Measurements from ENCODE around the gene UBIAD1.

UBIAD1 gene

DNA sequence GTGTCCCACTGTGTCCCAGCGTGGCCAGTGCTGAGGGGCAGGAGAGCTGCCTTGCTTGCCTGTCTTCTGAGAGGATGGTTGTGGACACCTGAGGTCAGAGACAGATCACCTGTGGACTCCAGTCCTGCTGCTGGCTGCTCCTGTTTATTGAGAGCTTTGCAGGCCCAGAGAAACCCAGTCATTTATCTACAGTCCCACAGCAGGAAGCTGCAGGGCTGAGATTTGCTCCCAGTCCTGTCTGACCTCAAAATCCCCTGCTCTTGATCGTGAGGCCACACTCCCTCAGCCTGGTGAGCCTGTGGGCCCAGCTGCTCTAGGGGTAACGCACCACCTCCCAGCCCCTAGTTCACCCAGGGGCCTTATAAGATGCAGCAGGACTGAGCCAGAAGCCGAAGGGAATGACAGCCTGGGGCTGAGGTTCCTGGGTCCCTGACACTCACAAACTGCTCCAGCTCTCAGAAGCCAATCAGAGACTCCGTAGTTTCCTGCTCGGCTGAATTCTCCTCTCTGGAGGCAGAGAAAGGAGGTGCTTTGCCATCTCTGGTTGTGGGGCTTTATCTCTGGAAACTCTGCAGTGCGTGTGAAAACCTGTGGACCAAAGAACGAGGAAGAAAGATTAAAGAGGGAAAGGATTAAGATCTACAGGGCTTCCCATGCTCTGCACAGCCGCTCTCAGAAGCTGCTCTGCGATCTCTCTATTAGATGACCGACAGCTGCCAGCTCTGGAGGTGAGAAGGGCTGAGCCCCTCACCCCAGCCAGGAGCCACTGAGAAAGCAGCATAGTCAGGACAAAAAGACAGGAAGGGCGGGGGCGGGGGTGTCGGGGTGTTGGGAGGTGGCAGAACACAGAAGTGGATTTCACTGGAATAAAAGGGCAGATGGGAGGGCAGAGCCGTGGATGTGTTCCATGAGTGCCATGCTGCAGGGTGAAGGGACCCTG lies 39.1 kb downstream of the UBIAD1 start:
- no peak for DNase-seq

- no peak for DNase-seq
Measured at GRCh38 chr1:11314959-11315358, 42.0 kb downstream of the UBIAD1 start.

DNA sequence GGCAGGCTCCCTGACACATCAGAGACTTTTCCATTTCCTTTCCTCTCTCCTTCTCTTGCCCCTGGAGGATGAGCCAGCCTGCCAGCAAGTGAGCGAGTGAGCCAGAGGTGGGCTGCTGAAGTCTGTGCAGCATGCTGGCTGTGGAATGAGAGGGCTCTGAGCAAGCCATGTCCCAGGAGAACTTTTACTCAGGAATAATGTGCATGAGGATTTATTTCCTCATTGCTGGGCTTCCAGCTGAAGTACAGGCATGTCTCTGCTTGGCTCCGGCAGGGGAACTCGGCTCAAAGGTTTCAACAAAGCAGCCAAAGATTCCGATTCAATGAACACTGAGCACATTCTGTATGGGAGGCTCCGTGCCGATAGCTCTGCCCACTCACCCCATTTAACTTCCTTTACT lies 43.7 kb downstream of the UBIAD1 start:
- no peak for DNase-seq

GRCh38 chr1:11318982-11319381 lies 46.0 kb downstream of the UBIAD1 start:
- DNase-seq, result no peak

GRCh38 chr1:11320153-11320936 lies 47.3 kb downstream of the UBIAD1 start:
- peak; percentile 11 to 55 (median 38) for DNase-seq

GRCh38 chr1:11321656-11322491 lies 48.9 kb downstream of the UBIAD1 start:
- no peak for DNase-seq

GRCh38 chr1:11324567-11325165 lies 51.7 kb downstream of the UBIAD1 start:
- no peak for DNase-seq

DNA sequence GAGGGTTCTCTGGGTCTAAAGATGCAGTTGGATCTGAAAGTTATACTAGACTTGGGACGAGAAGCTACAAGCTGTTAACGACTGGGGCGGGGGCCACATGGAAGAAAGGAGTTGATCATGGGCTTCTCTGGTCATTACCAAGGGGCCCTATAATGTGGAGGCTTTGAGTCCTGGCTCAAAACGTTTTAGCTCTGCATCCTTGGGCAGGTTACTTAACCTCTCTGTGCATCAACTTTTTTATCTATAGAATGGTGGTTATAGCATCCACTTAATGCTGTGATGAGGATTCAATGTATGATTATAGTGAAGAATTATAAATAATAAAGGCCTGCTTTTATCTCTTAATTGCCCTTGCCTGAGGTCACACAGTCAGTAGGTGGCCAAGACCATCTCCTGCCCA lies 53.1 kb downstream of the UBIAD1 start:
- no peak for DNase-seq

- DNase-seq, result no peak
Measured at GRCh38 chr1:11328444-11328843, 55.4 kb downstream of the UBIAD1 start.

DNA sequence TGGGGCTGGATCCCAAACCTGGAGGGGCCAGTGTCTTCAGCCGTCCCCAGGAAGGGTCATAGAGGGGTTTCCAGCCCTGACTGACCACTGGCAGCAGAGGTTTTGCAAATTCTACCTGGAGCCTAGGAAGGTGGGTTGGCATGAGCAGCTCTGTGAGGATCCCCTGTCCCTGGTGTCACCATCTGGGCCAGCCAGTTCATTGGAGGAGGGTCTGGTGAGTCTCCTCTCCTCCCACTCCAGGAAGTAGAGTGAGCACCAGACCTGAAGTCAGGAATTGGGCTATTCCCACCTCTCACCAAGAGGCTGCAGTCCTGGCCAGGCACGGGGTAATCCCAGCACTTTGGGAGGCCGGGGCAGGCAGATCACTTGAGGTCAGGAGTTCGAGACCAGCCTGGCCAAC lies 57.4 kb downstream of the UBIAD1 start:
- no peak for DNase-seq

- no peak for DNase-seq
Measured at GRCh38 chr1:11331036-11331944, 58.3 kb downstream of the UBIAD1 start.

GRCh38 chr1:11331945-11332546 lies 59.0 kb downstream of the UBIAD1 start:
- DNase-seq, result no peak

DNA sequence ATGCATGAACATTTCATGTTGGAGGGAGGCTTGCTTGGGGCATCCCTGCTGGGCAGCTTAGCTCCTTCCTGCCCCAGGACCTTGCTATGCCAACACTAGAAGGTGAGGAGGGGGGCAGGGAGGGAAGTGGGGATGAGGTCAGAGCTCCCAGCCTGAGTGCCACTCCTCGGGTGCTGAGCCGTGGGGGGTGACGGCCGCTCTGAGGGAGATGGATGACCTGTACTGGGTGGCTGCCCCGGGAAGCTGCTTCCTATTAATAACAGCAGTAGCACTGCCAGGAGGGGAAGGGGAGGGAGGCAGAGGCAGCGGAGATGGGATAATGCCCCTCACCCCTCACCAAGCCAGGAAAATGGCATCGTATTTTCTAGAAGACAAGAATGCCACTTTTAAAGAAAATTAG lies 60.6 kb downstream of the UBIAD1 start:
- no peak for DNase-seq

DNA sequence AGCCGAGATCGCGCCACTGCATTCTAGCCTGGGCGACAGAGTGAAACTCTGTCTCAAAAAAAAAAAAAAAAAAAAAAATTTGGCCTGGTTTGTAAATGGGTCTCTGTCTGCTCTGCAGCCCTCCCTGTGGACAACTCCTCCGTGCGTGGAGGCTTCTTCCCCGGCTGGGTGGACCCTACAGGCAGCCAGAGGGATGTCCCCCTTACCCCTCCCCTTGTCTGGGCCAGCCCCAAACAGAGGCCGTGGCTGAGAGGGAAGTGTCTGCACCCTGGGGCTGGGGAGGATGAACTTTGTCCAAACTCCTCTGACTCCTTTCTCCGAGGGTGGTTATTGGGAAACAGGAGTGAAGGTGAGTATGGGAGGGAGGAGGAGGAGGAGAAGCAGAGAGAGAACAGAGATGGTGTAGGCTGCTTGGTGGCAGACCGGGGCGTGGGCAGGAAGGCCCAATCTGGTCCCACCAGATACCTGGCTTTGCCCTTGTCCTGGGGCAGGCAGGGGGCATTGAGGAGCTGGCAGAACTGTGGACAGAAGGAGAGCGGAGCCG lies 61.3 kb downstream of the UBIAD1 start:
- DNase-seq, result no peak

- DNase-seq, result no peak
Measured at GRCh38 chr1:11334821-11335220, 61.8 kb downstream of the UBIAD1 start.

GRCh38 chr1:11335417-11336056 lies 62.5 kb downstream of the UBIAD1 start:
- no peak for DNase-seq

DNA sequence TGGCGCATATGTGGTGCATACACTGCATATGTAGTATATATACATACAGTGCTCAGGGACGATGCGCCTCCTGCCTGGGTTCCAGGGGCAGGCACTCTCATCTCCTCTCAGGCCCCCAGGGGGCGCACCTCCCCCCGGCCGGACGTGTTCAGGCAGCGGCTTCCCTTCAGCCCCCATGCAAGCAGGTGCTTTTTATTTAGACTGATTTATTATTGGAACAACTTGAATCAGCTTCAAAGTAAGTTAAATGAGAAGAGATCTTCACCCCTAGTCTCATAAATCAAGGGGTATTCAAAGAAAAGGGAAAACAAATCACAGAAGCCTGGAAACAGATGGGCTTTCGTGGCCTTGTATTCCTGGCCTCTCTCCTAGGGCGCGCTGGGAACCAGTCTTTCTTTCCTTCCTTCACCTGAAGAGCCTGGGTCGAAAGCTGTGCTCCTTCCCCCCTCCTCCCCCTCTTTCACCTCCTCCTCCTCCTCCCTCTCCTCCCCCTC lies 64.6 kb downstream of the UBIAD1 start:
- DNase-seq, result peak; percentile 48 to 84 (median 60)
